Colonic mucosa (tissue), 4 donors: ENCODE measurements around the gene STK40. TPM values are rescaled to one million over a fixed set of nuclear protein-coding genes. Genes with fewer than 3 reads are reported as not detected.

Experiments used
- DNase-seq: peaks from one replicate; pipeline ENCODE4 v3.0.0-alpha.2; 2020
- H3K27ac ChIP-seq: fragments of 200-600 bp; one replicate; pipeline ENCODE4 v1.8.0; 2021
- H3K27me3 ChIP-seq: fragments of 200-600 bp; one replicate; pipeline ENCODE4 v1.8.0; 2021
- H3K36me3 ChIP-seq: fragments of 200-600 bp; one replicate; pipeline ENCODE4 v1.8.0; 2021
- H3K4me1 ChIP-seq: fragments of 200-600 bp; one replicate; pipeline ENCODE4 v1.8.0; 2021; ENCODE audit warnings: mild to moderate bottlenecking
- H3K4me3 ChIP-seq: fragments of 200-600 bp; one replicate; pipeline ENCODE4 v1.8.0; 2021
- H3K9ac ChIP-seq, 2 donors: one replicate each; pipeline ENCODE4 v1.7.0; 2013; ENCODE audit warnings: control low read depth in 2 of 2, low read depth in 2 of 2, low read length in 2 of 2
- H3K9me3 ChIP-seq: fragments of 200-600 bp; one replicate; pipeline ENCODE4 v1.8.0; 2021
- CTCF ChIP-seq: fragments of 200-600 bp; IDR thresholded peaks from one replicate; pipeline ENCODE4 v1.8.0; 2022; ENCODE audit warnings: antibody characterized with exemption, mild to moderate bottlenecking
- intact Hi-C: fragments of 100-400 bp; cut with DNase I; formaldehyde crosslinking; loops from one replicate; pipeline ENCODE4 v1.14.1; 2022
- total RNA-seq, 2 donors: library from RNA; stranded (reverse); fragmentation: NEBNext Ultra II Directional in 1 of 2; extraction: Animal tissue kit (Norgen Biotek cat#: 25700) in 1 of 2; gene quantifications; one replicate each; pipeline ENCODE4 v1.2.1, GENCODE V29; 2021
- donor health status: healthy.
- donor health status: DM: no; HTN: no; CAD: no.
- donor health status: DM: no; HTN: no; CAD: no.

Gene STK40
- total RNA-seq, 2 donors from 2014 or later = 56.6 to 69.7 TPM

- Histone ChIP-seq H3K36me3 (no peaks in the 10 kb centered on the region), H3K4me1 (peaks cover 4% of the 10 kb centered on the region), H3K27me3 (no peaks in the 10 kb centered on the region), H3K9me3 (no peaks in the 10 kb centered on the region), H3K27ac (peak overlapping the region; percentile 97), H3K4me3 (peak overlapping the region; percentile 96), H3K9ac (peak overlapping the region; percentile 69 to 73)
- DNase-seq = peak; percentile 95
- intact Hi-C loops = no loop called here
- TF ChIP-seq CTCF = no peak
These were observed 779 bp upstream of the STK40 start for GRCh38 chr1:36386265-36387140.

GRCh38 chr1:36384542-36385409 lies 948 bp downstream of the STK40 start:
- peak overlapping the region; percentile 96 for H3K4me3 ChIP-seq
- intact Hi-C loops = no loop called here
- DNase-seq = peak; percentile 91
- no peaks in the 10 kb centered on the region for H3K36me3 ChIP-seq
- H3K4me1 ChIP-seq = peaks cover 4% of the 10 kb centered on the region
- H3K27me3 ChIP-seq = no peaks in the 10 kb centered on the region
- no peak for TF ChIP-seq CTCF
- H3K9ac ChIP-seq = peak overlapping the region; percentile 86 to 95
- peak overlapping the region; percentile 97 for H3K27ac ChIP-seq
- H3K9me3 ChIP-seq = no peaks in the 10 kb centered on the region

GRCh38 chr1:36383240-36383639 lies 2.5 kb downstream of the STK40 start:
- no peaks in the 10 kb centered on the region for H3K36me3 ChIP-seq
- TF ChIP-seq CTCF = no peak
- no peaks in the 10 kb centered on the region for H3K27me3 ChIP-seq
- peak overlapping the region in 1 of 2 donors; percentile 41 for H3K9ac ChIP-seq
- no peaks in the 10 kb centered on the region for H3K9me3 ChIP-seq
- intact Hi-C loops = no loop called here
- H3K4me3 ChIP-seq = no peak overlapping the region
- H3K27ac ChIP-seq = no peak overlapping the region
- H3K4me1 ChIP-seq = peaks cover 4% of the 10 kb centered on the region
- DNase-seq = no peak

GRCh38 chr1:36382669-36383068 lies 3.1 kb downstream of the STK40 start:
- no peak for DNase-seq
- H3K9ac ChIP-seq = no peak overlapping the region
- intact Hi-C loops = no loop called here
- no peaks in the 10 kb centered on the region for H3K9me3 ChIP-seq
- no peak overlapping the region for H3K27ac ChIP-seq
- no peak overlapping the region for H3K4me3 ChIP-seq
- TF ChIP-seq CTCF = no peak
- peaks cover 4% of the 10 kb centered on the region for H3K4me1 ChIP-seq
- H3K27me3 ChIP-seq = no peaks in the 10 kb centered on the region
- H3K36me3 ChIP-seq = no peaks in the 10 kb centered on the region

GRCh38 chr1:36382231-36382630 lies 3.5 kb downstream of the STK40 start:
- H3K9me3 ChIP-seq = no peaks in the 10 kb centered on the region
- no peak overlapping the region for H3K27ac ChIP-seq
- no peak overlapping the region for H3K4me3 ChIP-seq
- no peaks in the 10 kb centered on the region for H3K36me3 ChIP-seq
- H3K27me3 ChIP-seq = no peaks in the 10 kb centered on the region
- DNase-seq = no peak
- H3K9ac ChIP-seq = no peak overlapping the region
- peaks cover 4% of the 10 kb centered on the region for H3K4me1 ChIP-seq
- no peak for TF ChIP-seq CTCF
- intact Hi-C loops = no loop called here
